Cerebellar nuclear complex (tissue), 1 donor: ENCODE measurements around the gene DAND5.
A peak's percentile ranks its signal among the peaks of the same experiment; 100 is the strongest.

Source experiments
- DNase-seq, 2 experiments: peaks; one replicate each; lab custom pipeline; 2025; lab: John Stamatoyannopoulos, UW

DAND5 gene

GRCh38 chr19:12969292-12969988 lies at the start of gene DAND5:
DAND5 (plus strand) TSS chr19:12969576; CDS start chr19:12969661, 85 bp downstream.
- no peak for DNase-seq

- DNase-seq = no peak
Measured at GRCh38 chr19:12921047-12921446, 48.3 kb upstream of the DAND5 start.

- DNase-seq = no peak
Measured at GRCh38 chr19:12922959-12923358, 46.4 kb upstream of the DAND5 start.

GRCh38 chr19:12924621-12925310 lies 44.6 kb upstream of the DAND5 start:
- no peak for DNase-seq

- DNase-seq = no peak
Measured at GRCh38 chr19:12930002-12930645, 39.3 kb upstream of the DAND5 start.

- DNase-seq = no peak
Measured at GRCh38 chr19:12932392-12933286, 36.7 kb upstream of the DAND5 start.

- DNase-seq = peak; percentile 67 to 94
Measured at GRCh38 chr19:12933287-12934072, 35.9 kb upstream of the DAND5 start, which contains the start of gene FARSA. FARSA (minus strand) TSS chr19:12933711; CDS start chr19:12933696, 15 bp downstream.

- no peak for DNase-seq
Measured at GRCh38 chr19:12935071-12935470, 34.3 kb upstream of the DAND5 start.

- DNase-seq = no peak
Measured at GRCh38 chr19:12936582-12936981, 32.8 kb upstream of the DAND5 start.

GRCh38 chr19:12937093-12937926 lies 32.1 kb upstream of the DAND5 start:
- no peak for DNase-seq

GRCh38 chr19:12937927-12938778 lies 31.2 kb upstream of the DAND5 start, which contains the start of gene CALR:
CALR (plus strand) TSS chr19:12938609; CDS start chr19:12938680, 71 bp downstream.
- peak; percentile 98 for DNase-seq

- no peak for DNase-seq
Measured at GRCh38 chr19:12938779-12939601, 30.4 kb upstream of the DAND5 start.

GRCh38 chr19:12939975-12940423 lies 29.4 kb upstream of the DAND5 start:
- DNase-seq = no peak

- DNase-seq = no peak
Measured at GRCh38 chr19:12940897-12941296, 28.5 kb upstream of the DAND5 start.

- DNase-seq = no peak
Measured at GRCh38 chr19:12943437-12944044, 25.8 kb upstream of the DAND5 start.

GRCh38 chr19:12944104-12944674 lies 25.2 kb upstream of the DAND5 start:
- DNase-seq = no peak

GRCh38 chr19:12945479-12946091 lies 23.8 kb upstream of the DAND5 start, which contains the start of gene RAD23A:
RAD23A (plus strand) TSS chr19:12945862; CDS start chr19:12945949, 87 bp downstream.
- DNase-seq = peak in 1 of 2 experiments; percentile 62
